Sigmoid colon (tissue), 7 donors: ENCODE results near the gene MALSU1. TPM values are rescaled to one million over a fixed set of nuclear protein-coding genes. Genes with fewer than 3 reads are reported as not detected.

Experiments used
- DNase-seq: peaks from one replicate; pipeline ENCODE4 v3.0.0-alpha.2; 2019
- H3K27ac ChIP-seq, 4 donors: fragments of 200-600 bp; sonication (generic); one replicate each; pipeline ENCODE4 v1.5.1; 2016 to 2019; ENCODE audit warnings: mild to moderate bottlenecking in 1 of 4
- H3K27me3 ChIP-seq, 3 donors: fragments of 200-600 bp; sonication (generic); one replicate each; pipeline ENCODE4 v1.5.1; 2019; ENCODE audit warnings: mild to moderate bottlenecking in 1 of 3
- H3K36me3 ChIP-seq, 4 donors: fragments of 200-600 bp; sonication (generic); one replicate each; pipeline ENCODE4 v1.5.1; 2016 to 2019
- H3K4me1 ChIP-seq, 4 donors: fragments of 200-600 bp; sonication (generic); one replicate each; pipeline ENCODE4 v1.5.1; 2017 to 2019
- H3K4me3 ChIP-seq, 4 donors: fragments of 200-600 bp; sonication (generic); one replicate each; pipeline ENCODE4 v1.5.1; 2017 to 2019; ENCODE audit warnings: mild to moderate bottlenecking in 2 of 4, moderate library complexity in 1 of 4
- H3K9me3 ChIP-seq, 4 donors: fragments of 200-600 bp in 3 of 4; sonication (generic) in 3 of 4; one replicate each; pipeline versions ENCODE4 v1.5.1 to v1.6.1; 2013 to 2019
- CTCF ChIP-seq, 4 experiments: fragments of 450-650 bp in 3 of 4; fragments of 200-600 bp in 1 of 4; IDR thresholded peaks; one replicate each; pipeline ENCODE4 v1.5.1; 2016 to 2019; ENCODE audit warnings: antibody characterized with exemption in 4 of 4, mild to moderate bottlenecking in 3 of 4, moderate library complexity in 2 of 4
- EP300 ChIP-seq, 4 donors: sonication (generic); formaldehyde crosslinking; IDR thresholded peaks; one replicate each; pipeline ENCODE4 v1.6.1; 2017; ENCODE audit warnings: antibody characterized with exemption in 4 of 4
- POLR2A ChIP-seq, 2 donors: fragments of 450-650 bp; IDR thresholded peaks; one replicate each; pipeline ENCODE4 v1.6.1; 2016; ENCODE audit warnings: antibody characterized with exemption in 2 of 2, mild to moderate bottlenecking in 2 of 2, moderate library complexity in 2 of 2
- POLR2AphosphoS5 ChIP-seq, 4 donors: sonication (generic); formaldehyde crosslinking; IDR thresholded peaks; one replicate each; pipeline ENCODE4 v1.6.1; 2017; ENCODE audit warnings: antibody characterized with exemption in 4 of 4
- WGBS, 2 donors: extraction: QIAGEN DNeasy Blood & Tissue Kit; methylation state at CpG; one replicate each; pipeline ENCODE4 v1.1.7; 2013; 5-methylcytosine and 5-hydroxymethylcytosine counted together
- intact Hi-C: fragments of 100-400 bp; cut with DNase I; formaldehyde crosslinking; loops from one replicate; pipeline ENCODE4 v1.15.1; 2023
- polyA plus RNA-seq, 3 donors: library from polyadenylated mRNA; stranded (reverse); fragments of 200-250 nt; gene quantifications; one replicate each; pipeline ENCODE4 v1.2.3, GENCODE V29; 2013
- total RNA-seq, 4 donors: library from RNA; depleted of rRNA; stranded (reverse); fragments of >200 nt; gene quantifications; one replicate each; pipeline ENCODE4 v1.1.0, GENCODE V29; 2016
- donor health status: healthy with polysubstance abuse.
- donor health status: Bipolar disorder and iron deficiency.
- donor health status: healthy.

The MALSU1 gene
- total and polyA plus RNA-seq, 7 donors, result 32.4 to 94.0 (median 47.4) TPM

- H3K36me3 ChIP-seq, result no peaks in the 10 kb centered on the region
- no peak for DNase-seq
- WGBS, 2 donors, result 89 to 94% methylated on average over 9 of the region's 9 CpGs
- TF ChIP-seq CTCF (IDR thresholded peaks at IDR 0.05), result no peak
- no peak for TF ChIP-seq POLR2A (IDR thresholded peaks at IDR 0.05)
- TF ChIP-seq POLR2AphosphoS5 (IDR thresholded peaks at IDR 0.05), result no peak
- no peak for TF ChIP-seq EP300 (IDR thresholded peaks at IDR 0.05)
- H3K27ac ChIP-seq, result no peak overlapping the region
- no peaks in the 10 kb centered on the region for H3K27me3 ChIP-seq
- H3K4me1 ChIP-seq, result no peaks in the 10 kb centered on the region
- H3K4me3 ChIP-seq, result no peak overlapping the region
- intact Hi-C loops, result loop anchor here (10.0 kb wide), 1 partner anchor 394 kb away; the partner anchor contains the start of gene FAM221A
- no peaks in the 10 kb centered on the region for H3K9me3 ChIP-seq
Measured at GRCh38 chr7:23290993-23291392, 8.1 kb upstream of the MALSU1 start.

- intact Hi-C loops, result loop anchor here (10.0 kb wide), 1 partner anchor 393 kb away; the partner anchor contains the start of gene FAM221A
- Histone ChIP-seq H3K9me3 (no peaks in the 10 kb centered on the region), H3K36me3 (no peaks in the 10 kb centered on the region), H3K4me3 (no peak overlapping the region), H3K27ac (no peak overlapping the region), H3K27me3 (no peaks in the 10 kb centered on the region), H3K4me1 (no peaks in the 10 kb centered on the region)
- DNase-seq, result no peak
- TF ChIP-seq POLR2A (IDR thresholded peaks at IDR 0.05) (no peak), EP300 (IDR thresholded peaks at IDR 0.05) (no peak), POLR2AphosphoS5 (IDR thresholded peaks at IDR 0.05) (no peak), CTCF (IDR thresholded peaks at IDR 0.05) (no peak)
- 78 to 86% methylated on average over 3 of the region's 3 CpGs for WGBS, 2 donors
Measured at GRCh38 chr7:23291957-23292560, 7.1 kb upstream of the MALSU1 start.

GRCh38 chr7:23292623-23293022 is 6.5 kb upstream of the MALSU1 start:
- no peak overlapping the region for H3K4me3 ChIP-seq
- H3K27me3 ChIP-seq, result no peaks in the 10 kb centered on the region
- H3K9me3 ChIP-seq, result no peaks in the 10 kb centered on the region
- H3K4me1 ChIP-seq, result no peaks in the 10 kb centered on the region
- TF ChIP-seq CTCF (IDR thresholded peaks at IDR 0.05) (no peak), POLR2A (IDR thresholded peaks at IDR 0.05) (no peak), POLR2AphosphoS5 (IDR thresholded peaks at IDR 0.05) (no peak)
- no peaks in the 10 kb centered on the region for H3K36me3 ChIP-seq
- intact Hi-C loops, result loop anchor here (10.0 kb wide), 1 partner anchor 392 kb away; the partner anchor contains the start of gene FAM221A
- no peak for DNase-seq
- no peak overlapping the region for H3K27ac ChIP-seq
- WGBS, 2 donors, result 92 to 94% methylated on average over 4 of the region's 4 CpGs

GRCh38 chr7:23293500-23294073 is 5.6 kb upstream of the MALSU1 start:
- no peak for DNase-seq
- Histone ChIP-seq H3K4me3 (no peak overlapping the region), H3K9me3 (no peaks in the 10 kb centered on the region), H3K36me3 (no peaks in the 10 kb centered on the region), H3K27ac (no peak overlapping the region), H3K4me1 (peaks cover 0 to 7% (median 4%) of the 10 kb centered on the region in 4 donors), H3K27me3 (no peaks in the 10 kb centered on the region)
- TF ChIP-seq POLR2AphosphoS5 (IDR thresholded peaks at IDR 0.05), result no peak
- no peak for TF ChIP-seq EP300 (IDR thresholded peaks at IDR 0.05)
- no peak for TF ChIP-seq CTCF (IDR thresholded peaks at IDR 0.05)
- TF ChIP-seq POLR2A (IDR thresholded peaks at IDR 0.05), result no peak
- intact Hi-C loops, result loop anchor here (10.0 kb wide), 1 partner anchor 391 kb away; the partner anchor contains the start of gene FAM221A
- WGBS, 2 donors, result 67 to 86% methylated on average over 12 of the region's 12 CpGs
